Prostate gland (tissue), 2 donors: Measurements from ENCODE around the gene FAM236B.
"Not testable (repeated sequence)": the region's sequence is repeated elsewhere in the genome, so short reads cannot be mapped to it uniquely, and the experiment has no call there.

Source experiments
- POLR2A ChIP-seq: fragments of 450-650 bp; IDR thresholded peaks from one replicate; pipeline ENCODE4 v1.6.1; 2016; ENCODE audit warnings: antibody characterized with exemption, mild to moderate bottlenecking
- POLR2AphosphoS5 ChIP-seq: sonication (generic); formaldehyde crosslinking; IDR thresholded peaks from one replicate; pipeline ENCODE4 v1.6.1; 2017; ENCODE audit warnings: antibody characterized with exemption
- TF ChIP-seq, protein P1 (sequence below), 4 experiments: fragments of 200-600 bp in 2 of 4; fragments of 450-650 bp in 2 of 4; sonication (generic) in 2 of 4; IDR thresholded peaks; 1 replicate in 3 of 4; 2 replicates in 1 of 4; pipeline ENCODE4 v1.5.1; 2016 to 2019; ENCODE audit warnings: antibody characterized with exemption in 4 of 4, mild to moderate bottlenecking in 2 of 4, moderate library complexity in 2 of 4

DNA sequence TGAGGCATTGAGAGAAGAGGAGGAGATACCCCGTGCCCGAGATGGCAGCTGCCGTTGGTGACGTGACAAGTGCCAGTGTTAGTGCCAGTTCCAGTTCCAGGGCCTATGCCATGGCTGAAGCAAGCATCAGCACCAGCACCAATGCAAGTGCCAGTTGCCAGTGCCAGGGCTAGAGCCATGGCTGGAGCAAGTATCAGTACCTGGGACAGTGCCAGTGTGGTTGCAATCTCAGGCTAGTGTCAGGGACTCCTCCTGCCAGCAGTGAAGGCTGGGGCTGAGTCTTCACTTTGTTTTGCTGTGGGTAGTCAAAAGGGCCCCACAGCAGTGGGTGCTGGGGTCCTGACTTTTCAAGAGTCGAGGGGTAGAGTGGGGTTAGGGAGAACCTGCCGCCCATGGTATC lies 4.3 kb downstream of the FAM236B start:
- TF ChIP-seq, protein P1, sequence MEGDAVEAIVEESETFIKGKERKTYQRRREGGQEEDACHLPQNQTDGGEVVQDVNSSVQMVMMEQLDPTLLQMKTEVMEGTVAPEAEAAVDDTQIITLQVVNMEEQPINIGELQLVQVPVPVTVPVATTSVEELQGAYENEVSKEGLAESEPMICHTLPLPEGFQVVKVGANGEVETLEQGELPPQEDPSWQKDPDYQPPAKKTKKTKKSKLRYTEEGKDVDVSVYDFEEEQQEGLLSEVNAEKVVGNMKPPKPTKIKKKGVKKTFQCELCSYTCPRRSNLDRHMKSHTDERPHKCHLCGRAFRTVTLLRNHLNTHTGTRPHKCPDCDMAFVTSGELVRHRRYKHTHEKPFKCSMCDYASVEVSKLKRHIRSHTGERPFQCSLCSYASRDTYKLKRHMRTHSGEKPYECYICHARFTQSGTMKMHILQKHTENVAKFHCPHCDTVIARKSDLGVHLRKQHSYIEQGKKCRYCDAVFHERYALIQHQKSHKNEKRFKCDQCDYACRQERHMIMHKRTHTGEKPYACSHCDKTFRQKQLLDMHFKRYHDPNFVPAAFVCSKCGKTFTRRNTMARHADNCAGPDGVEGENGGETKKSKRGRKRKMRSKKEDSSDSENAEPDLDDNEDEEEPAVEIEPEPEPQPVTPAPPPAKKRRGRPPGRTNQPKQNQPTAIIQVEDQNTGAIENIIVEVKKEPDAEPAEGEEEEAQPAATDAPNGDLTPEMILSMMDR (IDR thresholded peaks at IDR 0.05): not testable (repeated sequence)
- TF ChIP-seq POLR2A, POLR2AphosphoS5: not testable (repeated sequence)
